Measurements from ENCODE around the gene FGFBP2.
A peak's percentile ranks its signal among the peaks of the same experiment; 100 is the strongest.

FGFBP2 gene

DNA sequence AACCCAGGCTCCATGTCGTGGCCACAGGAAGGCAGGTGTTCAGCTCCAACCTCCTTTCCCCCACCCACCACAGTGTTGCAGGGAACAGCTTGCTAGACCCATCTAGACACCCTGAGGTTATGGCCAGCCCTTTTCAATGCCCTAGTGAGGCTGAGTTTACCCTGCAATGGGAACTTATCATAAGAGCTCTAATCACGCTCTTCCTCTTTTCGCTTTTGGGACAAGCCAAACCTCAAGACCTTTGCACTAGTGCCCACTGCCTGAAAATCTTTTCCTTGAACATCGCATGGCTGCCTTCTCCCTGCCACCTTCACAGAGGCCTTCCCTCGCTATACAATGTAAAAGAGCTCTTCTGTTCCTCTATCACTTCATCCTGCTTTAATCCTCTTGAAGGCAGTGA is 2.4 kb upstream of the FGFBP2 start:
- no peak for DNase-seq

DNA sequence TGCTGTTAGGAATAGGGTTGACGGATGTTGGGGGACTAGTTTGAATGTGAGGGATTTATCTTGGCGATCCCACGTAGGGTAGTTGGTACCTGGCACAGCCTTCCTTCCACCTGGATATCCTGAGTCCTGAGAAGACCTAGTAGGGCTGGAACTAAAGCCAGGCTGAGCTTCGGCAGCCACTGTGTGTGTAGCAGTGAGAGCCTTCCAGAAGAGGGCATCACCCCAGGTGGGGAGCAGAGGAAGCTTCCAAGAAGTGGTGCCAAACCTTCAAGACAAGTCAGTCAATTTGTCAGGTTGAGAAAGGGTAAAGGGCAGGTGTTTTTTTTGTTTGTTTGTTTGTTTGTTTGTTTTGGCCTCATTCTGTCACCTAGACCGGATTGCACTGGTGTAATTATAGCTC is 1.2 kb upstream of the FGFBP2 start:
- DNase-seq, result no peak

DNA sequence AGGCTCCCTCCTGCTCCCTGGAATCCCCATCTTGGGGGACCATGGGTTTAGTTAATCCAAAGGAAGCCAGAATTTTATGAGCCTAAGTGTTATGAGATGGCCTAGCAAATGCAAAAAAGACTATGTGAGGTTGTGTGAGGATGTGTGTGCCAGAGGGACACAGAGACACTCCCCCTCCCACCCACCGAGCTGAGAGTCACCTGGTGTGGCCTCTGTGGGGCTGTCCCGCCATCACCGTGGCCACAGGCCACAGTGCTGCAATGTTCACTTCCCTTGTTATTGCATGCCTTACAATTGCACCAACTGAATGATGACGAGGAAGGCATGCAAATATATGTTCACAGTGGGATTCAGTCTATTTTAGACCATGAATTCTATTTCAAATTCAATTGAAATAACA is 601 bp upstream of the FGFBP2 start:
- DNase-seq, result peak; percentile 7

DNA sequence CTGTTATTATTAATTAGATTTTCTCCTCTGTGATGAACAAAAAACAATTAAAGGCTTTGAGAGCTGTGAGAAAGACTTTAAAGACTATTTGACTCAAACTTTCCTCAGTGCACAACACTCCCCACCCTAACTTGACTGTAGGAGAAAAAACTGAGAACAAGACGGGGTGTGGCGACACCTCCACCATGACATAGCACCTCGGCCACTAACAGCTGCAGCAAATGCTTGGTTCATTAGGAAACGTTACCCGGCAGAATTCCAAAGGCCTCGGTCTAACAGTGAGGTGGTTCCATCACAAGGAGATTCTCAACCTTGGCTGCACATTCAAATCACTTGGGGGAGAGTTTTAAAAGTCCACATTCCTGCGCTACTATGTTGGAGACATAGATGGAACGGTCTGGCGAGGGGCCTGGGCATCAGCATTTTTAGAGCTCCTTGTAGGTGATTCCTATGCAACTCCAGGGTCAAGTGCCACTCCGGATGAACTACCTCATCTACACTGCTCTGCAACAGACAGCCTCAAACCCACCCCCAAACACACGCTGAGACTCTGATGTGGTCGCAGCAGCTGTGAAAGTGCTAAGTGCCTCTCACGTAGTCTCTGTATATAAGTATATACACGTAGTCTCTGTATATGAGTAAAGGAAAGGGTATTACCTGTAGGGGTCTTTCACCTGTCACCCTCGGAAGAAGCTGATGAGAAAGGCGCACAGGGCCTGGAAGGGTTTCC is 1.0 kb downstream of the FGFBP2 start:
- peak; percentile 6 for DNase-seq

DNA sequence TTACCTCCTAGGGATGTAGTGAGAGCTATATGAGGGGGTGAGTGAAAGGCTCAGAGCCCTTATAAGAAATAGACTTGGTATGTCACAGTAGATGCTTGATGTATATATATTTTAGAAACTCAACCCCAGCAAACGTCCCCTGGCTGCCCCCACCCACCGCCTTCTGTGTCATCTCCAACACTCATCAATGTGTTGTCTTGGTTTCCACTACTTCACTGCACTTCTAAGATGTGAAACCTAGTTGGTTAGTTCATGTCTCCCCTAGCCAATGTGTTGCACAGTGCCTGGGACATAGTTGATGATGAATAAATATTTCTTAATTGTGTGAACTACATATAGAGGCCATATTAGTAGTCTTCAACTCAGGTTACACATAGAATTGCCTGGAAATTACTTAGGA is 4.4 kb downstream of the FGFBP2 start:
- DNase-seq, result no peak

DNA sequence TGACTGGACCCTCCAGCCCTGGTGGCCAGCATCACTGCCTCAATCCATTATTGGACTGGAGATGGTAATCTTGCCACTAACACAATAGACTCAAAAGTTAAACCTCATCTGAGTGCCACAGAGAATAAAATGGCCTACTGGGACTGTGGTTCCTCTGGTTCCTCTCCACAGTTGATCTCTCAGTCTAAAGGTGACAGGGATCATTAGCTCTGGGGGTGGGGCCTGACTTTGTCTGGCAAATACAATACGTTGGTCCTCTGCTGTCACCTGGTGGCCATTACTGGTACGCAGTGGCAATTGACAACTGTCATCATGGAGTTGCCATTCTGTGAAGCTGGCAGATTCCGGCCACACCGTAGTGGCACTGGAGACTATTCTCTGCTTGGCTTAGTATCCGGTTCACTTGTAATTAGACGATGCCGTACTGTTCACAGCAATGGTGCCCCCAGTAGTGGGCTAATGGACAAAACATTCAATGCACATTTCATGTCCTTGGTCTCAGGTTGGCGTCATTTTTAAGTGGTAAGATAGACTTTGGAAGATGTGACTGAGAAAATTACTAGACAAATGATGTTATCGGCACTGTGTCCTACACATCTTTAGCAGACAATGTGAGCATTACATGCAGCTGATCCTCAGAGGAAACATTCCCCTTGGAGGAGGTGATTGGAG is 6.7 kb downstream of the FGFBP2 start:
- peak; percentile 80 for DNase-seq

DNA sequence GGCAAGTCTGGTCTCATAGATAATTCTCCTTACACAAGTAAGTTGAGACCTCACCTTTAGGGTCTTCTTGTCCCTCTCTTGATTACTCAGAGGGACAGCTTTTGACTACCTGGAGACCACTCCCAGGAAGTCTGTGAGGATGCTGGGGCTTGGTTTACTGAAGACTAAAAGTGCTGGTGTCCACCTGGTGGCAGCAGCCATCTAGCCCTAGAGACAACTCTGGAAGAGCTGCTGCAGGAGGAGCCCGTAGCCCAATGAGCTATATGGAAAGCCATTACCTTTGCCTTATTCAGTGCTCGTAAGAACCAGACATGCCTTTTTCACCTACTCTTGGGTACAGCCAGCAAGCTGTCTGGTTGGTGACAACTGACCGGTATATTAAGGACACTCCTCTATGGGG is 7.3 kb downstream of the FGFBP2 start:
- no peak for DNase-seq

DNA sequence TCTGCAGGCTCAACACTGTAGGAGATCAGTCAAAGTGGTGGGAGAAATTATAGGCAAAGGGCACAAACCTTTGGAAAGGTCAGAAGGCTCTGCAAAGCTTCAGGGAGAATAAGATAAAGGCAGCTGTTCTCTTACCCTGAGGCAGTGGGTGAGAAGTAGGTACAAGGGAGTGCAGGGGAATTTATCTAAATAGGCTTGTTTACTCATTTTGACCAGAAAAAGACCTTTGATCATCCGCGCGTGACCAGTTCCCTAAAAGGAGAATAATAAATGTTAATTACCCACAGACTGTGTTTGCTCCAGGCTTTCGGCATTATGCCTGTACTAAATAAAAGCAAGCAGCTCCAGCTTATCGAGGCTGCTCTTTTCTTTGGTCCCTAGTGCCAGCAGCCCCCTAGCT is 9.3 kb downstream of the FGFBP2 start:
- DNase-seq, result no peak

DNA sequence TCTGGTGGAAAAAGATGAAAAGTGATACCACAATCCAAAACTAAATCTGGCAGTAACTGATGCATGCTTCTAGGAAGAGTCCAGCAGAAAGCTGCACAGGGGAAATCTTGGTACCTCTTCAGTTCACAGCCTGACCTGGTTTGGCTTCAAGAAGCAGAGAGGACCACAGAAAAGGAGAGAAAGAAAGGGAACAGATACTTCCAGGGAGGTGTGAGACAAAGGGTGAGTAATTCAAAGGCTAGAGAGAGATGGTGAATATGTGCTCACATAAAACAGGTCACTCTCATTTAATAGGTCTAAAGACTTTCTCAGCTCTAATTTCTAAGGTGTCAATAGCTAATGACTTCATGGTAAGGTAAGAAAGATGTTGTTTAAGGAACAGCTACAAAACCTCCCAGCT is 11.2 kb downstream of the FGFBP2 start:
- no peak for DNase-seq

DNA sequence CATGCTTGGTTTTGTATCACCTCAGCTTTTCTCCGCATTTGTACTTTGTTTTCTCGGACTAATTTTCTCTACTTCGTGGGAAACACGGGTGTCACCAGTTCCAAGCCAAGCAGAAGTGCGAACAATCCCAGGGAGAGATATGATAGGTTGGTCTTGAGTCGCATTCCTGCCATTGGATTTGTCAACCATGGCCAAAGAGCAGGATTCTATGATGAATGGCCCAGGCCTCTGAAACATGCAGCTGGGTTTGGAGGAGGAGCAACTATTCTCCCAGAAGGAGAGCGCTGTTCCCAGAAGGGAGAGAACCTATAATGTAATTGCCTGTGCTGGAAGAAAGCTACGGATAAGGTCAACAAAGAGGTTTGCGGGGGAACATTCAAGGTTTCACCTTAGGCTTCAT is 14.1 kb downstream of the FGFBP2 start:
- no peak for DNase-seq

DNA sequence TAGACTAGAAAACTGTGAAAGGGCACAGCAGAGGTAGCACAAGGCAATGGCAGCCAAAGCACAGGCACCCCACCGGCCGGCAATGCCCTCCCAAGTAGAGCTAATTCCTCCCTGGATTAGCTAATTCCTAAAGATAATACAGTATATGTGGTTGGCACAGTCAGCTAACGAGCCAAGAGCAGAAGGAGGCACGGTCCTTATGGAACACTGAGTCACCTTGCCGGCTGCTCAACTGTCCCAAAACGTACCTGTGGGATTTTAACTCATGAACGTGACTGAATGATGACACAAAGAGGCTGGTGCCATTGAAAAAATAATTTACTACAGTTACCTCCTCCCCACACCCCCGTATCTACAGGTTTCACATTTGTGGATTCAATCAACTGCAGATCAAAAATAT is 15.3 kb downstream of the FGFBP2 start:
- no peak for DNase-seq

DNA sequence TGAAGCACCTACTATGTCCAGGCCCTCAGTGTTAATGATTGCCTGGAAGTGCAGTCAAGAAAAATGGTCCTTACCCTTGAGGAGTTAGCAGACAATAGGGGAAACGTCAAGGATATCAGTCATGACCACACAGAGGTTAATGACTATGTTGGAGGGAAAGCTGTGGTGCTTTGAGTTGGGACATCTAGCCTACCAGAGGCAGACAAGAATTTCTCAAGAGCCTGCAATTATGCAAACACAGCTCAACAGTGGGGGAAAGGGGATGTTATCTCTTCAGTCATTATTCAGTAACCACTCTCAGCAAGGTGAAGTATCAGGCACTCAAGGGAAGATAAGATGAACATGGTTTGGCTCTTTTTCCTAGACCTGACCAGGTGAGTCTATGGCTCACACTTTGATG is 17.5 kb downstream of the FGFBP2 start:
- no peak for DNase-seq

DNA sequence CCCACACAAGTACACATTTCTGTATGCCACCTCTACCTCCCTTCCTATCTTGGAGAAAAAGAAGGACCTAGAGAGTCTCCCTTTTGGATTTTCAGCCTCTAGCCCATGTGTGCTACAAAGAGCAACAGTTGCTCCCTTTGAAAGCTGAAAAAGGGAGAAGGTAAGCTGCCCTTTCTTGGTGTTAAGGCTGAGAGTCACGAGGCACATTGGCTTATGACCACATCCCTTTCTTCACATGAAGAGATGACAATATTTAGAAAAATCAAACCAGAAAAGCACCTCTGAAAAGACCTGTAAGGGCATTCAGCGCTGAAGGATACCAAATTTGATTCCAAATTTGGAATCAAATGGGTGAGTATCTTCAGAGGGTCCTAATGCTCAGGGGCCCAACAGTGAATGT is 18.1 kb downstream of the FGFBP2 start:
- no peak for DNase-seq

DNA sequence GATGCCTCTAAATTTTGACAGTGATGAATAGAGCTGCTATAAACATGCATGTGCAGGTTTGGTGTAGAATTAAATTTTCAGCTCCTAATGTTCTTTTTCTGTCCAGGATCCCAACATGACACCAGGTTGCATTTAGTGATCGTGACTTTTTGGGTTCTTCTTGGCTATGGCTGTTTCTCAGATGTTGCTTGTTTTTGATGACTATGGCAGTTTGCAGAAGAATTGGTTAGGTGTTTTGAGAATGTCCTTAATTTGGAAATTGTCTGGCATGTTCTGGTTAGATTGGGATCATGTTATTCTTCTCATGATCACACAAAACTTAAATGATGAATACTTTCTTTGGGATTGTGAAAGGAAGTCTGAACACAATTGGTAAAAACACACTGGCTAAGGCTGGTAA is 20.7 kb downstream of the FGFBP2 start:
- no peak for DNase-seq

DNA sequence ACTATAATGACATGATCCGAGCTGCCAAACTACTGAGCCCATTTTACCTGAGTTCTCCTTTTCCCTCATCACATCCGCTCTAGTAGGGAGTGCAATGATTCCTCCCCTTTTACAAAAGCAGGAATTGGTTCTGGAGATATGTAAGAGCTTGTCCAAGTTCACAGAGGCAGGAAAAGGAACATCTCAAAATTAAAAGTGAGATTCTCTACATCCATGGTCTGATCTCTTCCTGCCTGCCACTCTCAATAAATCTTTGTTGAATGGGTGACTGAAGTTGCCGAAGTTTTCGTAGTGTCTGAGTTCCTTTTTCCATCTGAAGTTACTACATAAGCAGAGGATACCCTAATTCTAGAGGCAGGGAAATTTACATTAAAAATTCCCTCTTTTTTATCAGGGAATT is 24.3 kb downstream of the FGFBP2 start, which contains the start of gene FGFBP1:
TSS of gene FGFBP1 (minus strand) at position 101 of the 400 bp plus-strand sequence. CDS start 2,108 bp downstream, outside the sequence.
- DNase-seq, result no peak

DNA sequence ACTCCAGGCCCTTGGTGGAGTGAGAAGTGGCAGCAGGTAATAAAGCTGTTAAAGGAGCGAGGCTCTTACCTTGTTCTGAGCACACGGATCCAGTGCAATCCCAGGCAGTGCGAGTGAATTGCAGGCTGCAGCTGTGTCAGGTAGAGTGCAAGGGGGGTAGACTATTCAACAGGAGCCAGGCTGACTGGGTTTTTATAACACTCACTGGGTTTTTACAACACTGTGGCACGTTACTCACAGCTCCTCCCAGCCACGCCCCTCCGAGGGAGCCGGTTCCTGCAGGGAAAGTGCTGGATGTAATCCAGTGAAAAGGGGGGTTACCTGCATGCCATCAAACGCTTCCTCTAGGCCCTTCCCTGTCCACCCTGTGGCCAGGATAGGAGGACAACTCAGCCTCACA is 24.8 kb downstream of the FGFBP2 start:
- no peak for DNase-seq

DNA sequence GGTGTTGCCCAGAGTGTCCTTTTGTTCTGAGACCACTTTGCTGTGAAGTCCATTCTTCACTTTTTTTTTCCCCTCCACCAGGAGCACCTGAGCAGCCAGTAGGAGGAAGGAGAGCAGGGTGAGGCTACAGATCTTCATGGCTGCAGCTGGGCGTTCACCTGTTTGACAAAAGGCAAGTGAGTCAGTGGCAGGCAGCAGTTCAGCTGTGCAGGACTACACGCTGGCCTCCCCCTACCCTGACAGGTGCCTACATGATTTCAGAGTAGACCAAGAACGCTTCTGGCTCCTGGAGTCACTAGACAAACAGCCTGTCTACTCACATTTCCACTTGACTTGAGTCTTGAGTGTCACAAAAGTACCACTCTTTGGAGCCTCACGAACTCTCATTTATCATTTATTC is 26.5 kb downstream of the FGFBP2 start:
- no peak for DNase-seq

DNA sequence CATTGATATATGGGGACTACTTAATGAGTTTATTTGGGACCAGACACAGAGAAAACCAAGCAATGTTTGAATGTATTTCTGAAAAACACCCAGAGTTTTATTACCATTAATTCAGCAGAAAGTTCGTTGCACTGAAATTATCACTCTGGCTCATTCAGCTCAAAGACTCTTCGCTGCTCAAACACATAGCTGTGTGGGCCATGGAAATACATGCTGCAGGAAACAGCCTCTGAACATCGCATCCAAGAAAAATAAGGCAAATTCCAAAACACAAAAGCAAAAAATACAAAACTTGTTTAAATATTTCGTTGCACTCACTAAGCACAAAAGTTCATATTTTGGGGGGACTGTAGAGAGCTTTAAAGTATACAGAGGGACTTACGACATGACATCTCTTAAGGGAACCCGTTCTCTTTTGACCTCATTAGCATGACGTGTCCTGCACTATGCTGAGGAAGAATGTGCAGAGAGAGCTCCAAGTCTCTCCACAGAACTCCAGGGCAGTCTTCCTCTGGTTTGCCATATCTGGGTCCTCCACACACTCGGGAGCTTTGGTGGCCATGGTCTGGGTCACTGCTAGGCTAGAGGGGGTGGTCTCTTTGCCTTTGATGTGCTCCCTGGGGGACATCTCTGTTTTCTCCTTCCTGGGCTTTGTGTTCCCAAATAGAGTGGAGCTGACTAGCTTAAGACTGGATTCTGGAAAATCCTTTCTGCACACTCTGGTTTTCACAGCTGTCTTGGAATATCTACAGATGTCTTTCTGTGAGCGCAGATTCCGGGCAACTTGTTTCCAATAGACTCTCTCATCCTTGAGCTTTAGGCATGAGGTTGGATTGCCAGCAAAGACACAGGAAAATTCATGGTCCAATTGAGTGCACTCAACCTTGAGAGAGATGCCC is 27.2 kb downstream of the FGFBP2 start:
- no peak for DNase-seq

DNA sequence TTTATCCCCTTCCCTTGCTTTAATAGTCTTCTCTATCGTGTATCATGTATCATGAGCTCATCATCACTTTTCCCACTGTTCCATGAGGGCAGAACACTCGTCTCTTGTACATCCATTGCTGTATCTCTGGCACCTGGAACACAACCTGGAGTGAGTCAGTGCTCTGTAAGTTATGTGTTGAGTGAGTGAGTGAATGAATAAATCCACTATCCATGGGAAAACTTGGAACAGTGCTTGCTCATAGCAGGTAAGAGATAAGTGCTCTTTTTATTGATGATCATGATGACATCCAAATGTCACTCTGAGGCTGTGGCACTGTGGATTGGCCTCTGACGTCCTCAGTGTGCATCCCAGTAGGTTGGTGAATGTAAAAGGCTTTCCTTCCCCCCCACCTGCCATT is 28.7 kb downstream of the FGFBP2 start:
- no peak for DNase-seq

DNA sequence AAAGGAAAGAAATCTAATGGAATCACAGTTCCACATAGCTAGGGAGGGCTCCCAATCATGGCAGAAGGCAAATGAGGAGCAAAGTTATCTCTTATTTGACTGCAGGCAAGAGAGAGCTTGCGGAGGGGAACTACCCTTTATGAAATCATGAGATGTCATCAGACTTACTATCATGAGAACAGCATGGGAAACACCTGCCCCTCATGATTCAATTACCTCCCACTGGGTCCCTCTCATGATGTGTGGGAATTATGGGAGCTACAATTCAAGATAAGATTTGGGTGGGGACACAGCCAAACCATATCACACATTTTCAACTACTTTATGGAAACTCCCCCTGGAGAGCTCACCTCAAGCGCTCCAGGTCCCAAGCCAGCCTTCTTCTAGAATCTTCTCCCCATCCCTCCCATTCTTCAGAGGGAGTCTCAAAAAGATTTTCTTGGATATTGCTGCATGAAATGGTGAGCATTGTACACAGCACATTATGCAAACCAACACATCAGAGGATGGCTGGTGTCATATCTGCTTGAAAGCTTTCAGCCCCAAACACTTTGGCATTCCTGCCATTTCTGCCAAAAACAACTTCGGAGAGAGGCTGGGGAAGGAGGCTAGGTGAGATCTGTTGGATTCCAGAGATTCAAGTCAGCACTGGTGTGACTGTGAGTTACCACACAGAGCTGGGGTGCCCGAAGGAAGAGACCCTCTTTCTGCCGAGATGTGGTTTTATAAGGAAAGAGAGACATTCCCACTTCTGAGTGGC is 31.3 kb downstream of the FGFBP2 start:
- no peak for DNase-seq

DNA sequence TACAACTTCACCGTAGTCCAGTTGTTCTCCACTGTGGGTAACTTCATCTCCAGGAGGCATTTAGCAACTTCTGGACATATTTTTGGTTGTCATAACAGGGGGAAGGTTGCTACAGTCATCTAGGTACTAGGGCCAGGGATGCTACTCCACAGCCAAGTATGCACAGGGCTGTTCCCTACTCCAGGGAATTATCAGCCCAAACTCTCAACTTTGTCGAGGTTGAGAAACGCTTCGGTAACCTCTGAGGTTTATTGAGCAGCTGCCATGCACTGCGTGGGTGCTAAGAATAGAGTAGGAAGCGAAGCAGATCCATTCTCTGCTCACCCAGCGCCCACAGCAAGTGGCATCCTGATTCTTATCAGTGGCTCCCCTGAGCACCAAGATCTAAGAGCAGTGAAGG is 32.7 kb downstream of the FGFBP2 start:
- no peak for DNase-seq

DNA sequence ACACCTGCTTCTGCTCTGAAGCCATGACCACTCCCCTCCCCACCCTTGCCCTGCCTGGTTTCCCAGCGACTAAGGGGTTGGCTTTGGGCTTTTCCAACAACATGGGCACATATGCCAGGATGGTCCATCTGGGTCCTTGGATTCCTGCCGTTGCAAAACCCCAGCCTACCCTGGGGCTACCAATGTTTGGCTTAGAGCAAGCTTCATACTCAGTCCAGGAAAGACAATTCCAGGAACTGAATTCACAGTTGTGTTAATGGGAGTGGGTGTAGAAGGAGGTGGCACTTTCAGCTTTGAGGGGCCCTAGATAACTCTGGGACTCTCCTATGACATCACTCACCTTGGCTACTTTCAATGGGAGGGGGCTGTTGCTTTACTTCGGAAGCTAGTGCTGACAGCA is 33.4 kb downstream of the FGFBP2 start:
- no peak for DNase-seq

DNA sequence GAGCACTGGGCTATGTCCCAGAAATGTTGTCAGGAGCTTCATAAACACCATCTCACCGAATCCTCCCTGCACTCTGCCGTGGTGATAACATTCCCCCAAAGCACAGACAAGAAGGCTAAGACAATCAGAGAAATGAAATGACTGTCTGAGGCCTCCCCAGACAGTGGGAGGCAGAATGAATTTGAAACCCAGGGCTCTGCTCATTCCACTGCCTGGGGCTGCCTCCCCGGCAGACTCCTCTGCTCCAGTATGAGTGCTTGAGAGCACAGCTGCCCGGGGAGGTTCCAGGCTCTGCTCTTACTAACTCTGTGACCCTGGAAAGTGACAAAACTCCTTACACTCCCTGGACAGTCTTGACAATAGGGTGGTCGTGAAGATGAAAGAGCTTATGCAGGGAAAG is 34.1 kb downstream of the FGFBP2 start:
- DNase-seq, result no peak

Data from CD4-positive, alpha-beta T cell treated with Interleukin-17A for 4 hours (primary cell).